B cell (primary cell): ENCODE results near the gene TXNL1.

Experiments
- CTCF ChIP-seq: fragments of 200-600 bp; IDR thresholded peaks from one replicate; pipeline ENCODE4 v1.8.0; 2022; ENCODE audit warnings: antibody characterized with exemption, mild to moderate bottlenecking
- EZH2 ChIP-seq: IDR thresholded peaks from 2 replicates; pipeline ENCODE4 v1.6.1; 2012; ENCODE audit warnings: borderline replicate concordance, low read depth, mild to moderate bottlenecking, moderate library complexity, low read length; ENCODE audit not compliant: insufficient read depth, poor library complexity, severe bottlenecking

GRCh38 chr18:56615738-56616520, 22.5 kb downstream of the TXNL1 start:
- TF ChIP-seq CTCF: no peak
- no peak for TF ChIP-seq EZH2
